Measurements from ENCODE around the gene TMTC1. TPM values are rescaled to one million over a fixed set of nuclear protein-coding genes. Genes with fewer than 3 reads are reported as not detected.

Gene TMTC1
- total RNA-seq, 2 donors from 2014 or later: 76.3 to 160 TPM

GRCh38 chr12:29620030-29620429 lies 163.7 kb downstream of the TMTC1 start:
- TF ChIP-seq CTCF (IDR thresholded peaks at IDR 0.05): no peak
- Histone ChIP-seq H3K27ac (no peak overlapping the region), H3K4me3 (no peak overlapping the region), H3K4me1 (ENCODE audit: control insufficient read depth in 1 of 2, low read depth in 2 of 2) (peaks cover 0 to 19% of the 10 kb centered on the region in 2 donors), H3K9me3 (no peaks in the 10 kb centered on the region), H3K27me3 (replicated peaks; ENCODE audit: insufficient read depth) (no peaks in the 10 kb centered on the region), H3K36me3 (no peaks in the 10 kb centered on the region)
- ATAC-seq (ENCODE audit: insufficient number of reproducible peaks, low FRiP score, low read depth): no peak
- DNase-seq (ENCODE audit: low spot score): no peak

- no peaks in the 10 kb centered on the region for H3K36me3 ChIP-seq
- no peak overlapping the region for H3K27ac ChIP-seq
- ATAC-seq (ENCODE audit: insufficient number of reproducible peaks, low FRiP score, low read depth) (no peak), DNase-seq (ENCODE audit: low spot score) (no peak)
- TF ChIP-seq CTCF (IDR thresholded peaks at IDR 0.05): no peak
- H3K27me3 ChIP-seq (replicated peaks; ENCODE audit: insufficient read depth): no peaks in the 10 kb centered on the region
- no peak overlapping the region for H3K4me3 ChIP-seq
- no peaks in the 10 kb centered on the region for H3K9me3 ChIP-seq
- peaks cover 5 to 26% of the 10 kb centered on the region in 2 donors for H3K4me1 ChIP-seq (ENCODE audit: control insufficient read depth in 1 of 2, low read depth in 2 of 2)
Observed at GRCh38 chr12:29617407-29617803, 166.3 kb downstream of the TMTC1 start.

GRCh38 chr12:29616664-29617406 lies 166.9 kb downstream of the TMTC1 start:
- no peaks in the 10 kb centered on the region for H3K9me3 ChIP-seq
- ATAC-seq (ENCODE audit: insufficient number of reproducible peaks, low FRiP score, low read depth) (no peak), DNase-seq (ENCODE audit: low spot score) (no peak)

GRCh38 chr12:29614694-29615325 lies 168.9 kb downstream of the TMTC1 start:
- no peaks in the 10 kb centered on the region for H3K27me3 ChIP-seq (replicated peaks; ENCODE audit: insufficient read depth)
- DNase-seq (ENCODE audit: low spot score) (no peak), ATAC-seq (ENCODE audit: insufficient number of reproducible peaks, low FRiP score, low read depth) (no peak)
- no peaks in the 10 kb centered on the region for H3K36me3 ChIP-seq
- peak overlapping the region in 1 of 2 donors; percentile 34 for H3K27ac ChIP-seq
- H3K4me1 ChIP-seq (ENCODE audit: control insufficient read depth in 1 of 2, low read depth in 2 of 2): peaks cover 21 to 51% of the 10 kb centered on the region in 2 donors
- H3K9me3 ChIP-seq: no peaks in the 10 kb centered on the region
- H3K4me3 ChIP-seq: no peak overlapping the region
- no peak for TF ChIP-seq CTCF (IDR thresholded peaks at IDR 0.05)

More at GRCh38 chr12:29616664-29617406, 166.9 kb downstream of the TMTC1 start:
- H3K27me3 ChIP-seq (replicated peaks; ENCODE audit: insufficient read depth): no peaks in the 10 kb centered on the region
- TF ChIP-seq CTCF (IDR thresholded peaks at IDR 0.05): no peak
- no peak overlapping the region for H3K4me3 ChIP-seq
- peaks cover 5 to 31% of the 10 kb centered on the region in 2 donors for H3K4me1 ChIP-seq (ENCODE audit: control insufficient read depth in 1 of 2, low read depth in 2 of 2)
- H3K36me3 ChIP-seq: no peaks in the 10 kb centered on the region
- H3K27ac ChIP-seq: no peak overlapping the region

GRCh38 chr12:29612912-29613311 lies 170.8 kb downstream of the TMTC1 start:
- Histone ChIP-seq H3K9me3 (no peaks in the 10 kb centered on the region), H3K27ac (no peak overlapping the region), H3K27me3 (replicated peaks; ENCODE audit: insufficient read depth) (no peaks in the 10 kb centered on the region), H3K4me1 (ENCODE audit: control insufficient read depth in 1 of 2, low read depth in 2 of 2) (peaks cover 28 to 61% of the 10 kb centered on the region in 2 donors), H3K36me3 (no peaks in the 10 kb centered on the region), H3K4me3 (no peak overlapping the region)
- no peak for DNase-seq (ENCODE audit: low spot score)
- no peak for ATAC-seq (ENCODE audit: insufficient number of reproducible peaks, low FRiP score, low read depth)
- TF ChIP-seq CTCF (IDR thresholded peaks at IDR 0.05): no peak
